ENCODE measurements around the gene AKIP1. TPM values are rescaled to one million over a fixed set of nuclear protein-coding genes. Genes with fewer than 3 reads are reported as not detected.

AKIP1 gene
- total RNA-seq, 1 donor, result 39.1 TPM

GRCh38 chr11:8947230-8947943 is 36.4 kb downstream of the AKIP1 start:
- Histone ChIP-seq H2AFZ (ENCODE audit: low read length) (no peak overlapping the region), H3K36me3 (ENCODE audit: insufficient read depth, low read length) (peaks cover 20% of the 10 kb centered on the region), H3K4me1 (ENCODE audit: insufficient read depth, low read length) (no peaks in the 10 kb centered on the region), H3K79me2 (ENCODE audit: insufficient read depth, low read length) (no peaks in the 10 kb centered on the region), H3K4me2 (ENCODE audit: insufficient read depth, low read length) (no peak overlapping the region), H3K9me3 (ENCODE audit: low read depth, low read length) (no peaks in the 10 kb centered on the region), H3K27ac (ENCODE audit: low read depth, low read length) (no peak overlapping the region), H4K20me1 (ENCODE audit: insufficient read depth, low read length) (no peaks in the 10 kb centered on the region), H3K4me3 (ENCODE audit: insufficient read depth, low read length) (no peak overlapping the region), H3K27me3 (ENCODE audit: insufficient read depth, low read length) (no peaks in the 10 kb centered on the region)
- TF ChIP-seq, protein P1, sequence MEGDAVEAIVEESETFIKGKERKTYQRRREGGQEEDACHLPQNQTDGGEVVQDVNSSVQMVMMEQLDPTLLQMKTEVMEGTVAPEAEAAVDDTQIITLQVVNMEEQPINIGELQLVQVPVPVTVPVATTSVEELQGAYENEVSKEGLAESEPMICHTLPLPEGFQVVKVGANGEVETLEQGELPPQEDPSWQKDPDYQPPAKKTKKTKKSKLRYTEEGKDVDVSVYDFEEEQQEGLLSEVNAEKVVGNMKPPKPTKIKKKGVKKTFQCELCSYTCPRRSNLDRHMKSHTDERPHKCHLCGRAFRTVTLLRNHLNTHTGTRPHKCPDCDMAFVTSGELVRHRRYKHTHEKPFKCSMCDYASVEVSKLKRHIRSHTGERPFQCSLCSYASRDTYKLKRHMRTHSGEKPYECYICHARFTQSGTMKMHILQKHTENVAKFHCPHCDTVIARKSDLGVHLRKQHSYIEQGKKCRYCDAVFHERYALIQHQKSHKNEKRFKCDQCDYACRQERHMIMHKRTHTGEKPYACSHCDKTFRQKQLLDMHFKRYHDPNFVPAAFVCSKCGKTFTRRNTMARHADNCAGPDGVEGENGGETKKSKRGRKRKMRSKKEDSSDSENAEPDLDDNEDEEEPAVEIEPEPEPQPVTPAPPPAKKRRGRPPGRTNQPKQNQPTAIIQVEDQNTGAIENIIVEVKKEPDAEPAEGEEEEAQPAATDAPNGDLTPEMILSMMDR (IDR thresholded peaks at IDR 0.05; ENCODE audit: extremely low read depth, low read depth, low read length), result no peak
- no peak for DNase-seq (ENCODE audit: insufficient read length, low spot score, missing footprints)

DNA sequence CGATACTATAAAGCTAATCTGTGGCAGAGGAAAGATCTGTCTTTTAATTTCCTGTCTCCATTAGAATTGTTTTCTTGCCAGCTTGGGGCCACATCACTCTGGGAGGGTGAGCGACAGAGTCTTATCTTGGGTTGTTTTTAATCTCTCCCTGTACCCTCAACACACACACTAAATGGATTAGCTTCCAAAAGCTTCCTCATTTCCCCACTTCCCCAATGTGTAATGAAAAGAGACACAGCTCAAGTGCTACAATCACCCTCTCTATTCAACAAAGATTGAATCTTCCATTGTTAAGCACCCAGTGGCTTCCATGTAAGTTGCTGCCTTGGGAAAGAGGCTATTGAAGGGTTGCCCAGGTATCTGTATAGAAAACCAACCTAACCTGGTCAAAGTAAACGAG is 37.9 kb downstream of the AKIP1 start:
- no peak overlapping the region for H2AFZ ChIP-seq (ENCODE audit: low read length)
- no peak overlapping the region for H3K27ac ChIP-seq (ENCODE audit: low read depth, low read length)
- H3K4me1 ChIP-seq (ENCODE audit: insufficient read depth, low read length), result no peaks in the 10 kb centered on the region
- no peaks in the 10 kb centered on the region for H3K79me2 ChIP-seq (ENCODE audit: insufficient read depth, low read length)
- no peak overlapping the region for H3K4me2 ChIP-seq (ENCODE audit: insufficient read depth, low read length)
- no peaks in the 10 kb centered on the region for H3K9me3 ChIP-seq (ENCODE audit: low read depth, low read length)
- TF ChIP-seq, protein P1 (IDR thresholded peaks at IDR 0.05; ENCODE audit: extremely low read depth, low read depth, low read length), result no peak
- no peak overlapping the region for H3K4me3 ChIP-seq (ENCODE audit: insufficient read depth, low read length)
- peaks cover 30% of the 10 kb centered on the region for H3K36me3 ChIP-seq (ENCODE audit: insufficient read depth, low read length)
- DNase-seq (ENCODE audit: insufficient read length, low spot score, missing footprints), result no peak
- H3K27me3 ChIP-seq (ENCODE audit: insufficient read depth, low read length), result no peaks in the 10 kb centered on the region
- no peaks in the 10 kb centered on the region for H4K20me1 ChIP-seq (ENCODE audit: insufficient read depth, low read length)

GRCh38 chr11:8956860-8957259 is 45.9 kb downstream of the AKIP1 start:
- H3K4me1 ChIP-seq (ENCODE audit: insufficient read depth, low read length), result peaks cover 13% of the 10 kb centered on the region
- H3K4me2 ChIP-seq (ENCODE audit: insufficient read depth, low read length), result no peak overlapping the region
- H3K4me3 ChIP-seq (ENCODE audit: insufficient read depth, low read length), result no peak overlapping the region
- H3K36me3 ChIP-seq (ENCODE audit: insufficient read depth, low read length), result peaks cover 29% of the 10 kb centered on the region
- H3K9me3 ChIP-seq (ENCODE audit: low read depth, low read length), result no peaks in the 10 kb centered on the region
- no peak overlapping the region for H3K27ac ChIP-seq (ENCODE audit: low read depth, low read length)
- no peaks in the 10 kb centered on the region for H3K27me3 ChIP-seq (ENCODE audit: insufficient read depth, low read length)
- H4K20me1 ChIP-seq (ENCODE audit: insufficient read depth, low read length), result no peaks in the 10 kb centered on the region
- peaks cover 52% of the 10 kb centered on the region for H3K79me2 ChIP-seq (ENCODE audit: insufficient read depth, low read length)
- no peak for DNase-seq (ENCODE audit: insufficient read length, low spot score, missing footprints)
- H2AFZ ChIP-seq (ENCODE audit: low read length), result no peak overlapping the region
- TF ChIP-seq, protein P1 (IDR thresholded peaks at IDR 0.05; ENCODE audit: extremely low read depth, low read depth, low read length), result no peak

DNA sequence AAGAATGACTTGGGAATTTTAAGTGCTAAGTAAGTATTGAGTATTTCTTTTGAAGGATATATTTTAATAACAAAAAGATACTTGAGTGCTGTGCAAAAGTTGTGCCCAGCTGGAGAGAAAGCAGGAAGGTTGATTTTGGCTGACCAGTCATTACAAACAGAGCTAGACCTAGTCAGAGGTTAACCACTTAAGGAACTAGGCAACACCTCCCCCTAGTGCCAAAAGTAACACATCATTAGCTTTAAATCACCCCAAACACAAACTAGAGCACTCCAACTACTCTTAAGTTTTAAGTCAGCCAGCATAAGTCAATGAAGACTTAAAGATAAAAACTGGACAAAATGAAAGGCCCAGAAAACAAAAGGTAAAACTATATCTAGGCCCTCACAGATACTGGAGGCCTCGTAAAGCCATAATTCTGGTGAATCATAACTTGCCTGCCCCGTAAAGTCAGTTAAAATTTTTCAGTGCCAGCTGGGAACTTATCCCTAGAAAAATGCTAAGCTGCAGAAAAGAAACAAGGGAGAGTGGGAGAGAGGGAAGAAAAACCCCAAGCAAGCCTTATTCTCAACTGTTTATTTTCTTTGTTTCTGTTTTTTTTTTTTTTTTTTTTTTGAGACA is 48.7 kb downstream of the AKIP1 start:
- H3K4me1 ChIP-seq (ENCODE audit: insufficient read depth, low read length), result peaks cover 23% of the 10 kb centered on the region
- H3K4me3 ChIP-seq (ENCODE audit: insufficient read depth, low read length), result peak overlapping the region; percentile 4
- TF ChIP-seq, protein P1 (IDR thresholded peaks at IDR 0.05; ENCODE audit: extremely low read depth, low read depth, low read length), result peak; percentile 67
- H4K20me1 ChIP-seq (ENCODE audit: insufficient read depth, low read length), result peaks cover 6% of the 10 kb centered on the region
- H3K27me3 ChIP-seq (ENCODE audit: insufficient read depth, low read length), result no peaks in the 10 kb centered on the region
- H3K36me3 ChIP-seq (ENCODE audit: insufficient read depth, low read length), result peaks cover 11% of the 10 kb centered on the region
- peak; percentile 91 for DNase-seq (ENCODE audit: insufficient read length, low spot score, missing footprints)
- no peaks in the 10 kb centered on the region for H3K9me3 ChIP-seq (ENCODE audit: low read depth, low read length)
- peak overlapping the region; percentile 29 for H3K27ac ChIP-seq (ENCODE audit: low read depth, low read length)
- H3K4me2 ChIP-seq (ENCODE audit: insufficient read depth, low read length), result peak overlapping the region; percentile 49
- peaks cover 79% of the 10 kb centered on the region for H3K79me2 ChIP-seq (ENCODE audit: insufficient read depth, low read length)
- H2AFZ ChIP-seq (ENCODE audit: low read length), result no peak overlapping the region

All from osteoblast (primary cell).